GM12891 (cell line): ENCODE data around the gene RERE.

ENCODE experiments used
- POLR2A ChIP-seq: IDR thresholded peaks from 2 replicates; pipeline ENCODE4 v1.6.1; 2011; ENCODE audit warnings: low read depth, low read length, control low read depth
- POLR2AphosphoS5 ChIP-seq: IDR thresholded peaks from 2 replicates; pipeline ENCODE4 v1.6.1; 2011; ENCODE audit warnings: low read depth, low read length, control low read depth
- POU2F2 ChIP-seq: IDR thresholded peaks from 2 replicates; pipeline ENCODE4 v1.6.1; 2011; ENCODE audit warnings: low read depth, mild to moderate bottlenecking, control low read depth, low read length, moderate library complexity

DNA sequence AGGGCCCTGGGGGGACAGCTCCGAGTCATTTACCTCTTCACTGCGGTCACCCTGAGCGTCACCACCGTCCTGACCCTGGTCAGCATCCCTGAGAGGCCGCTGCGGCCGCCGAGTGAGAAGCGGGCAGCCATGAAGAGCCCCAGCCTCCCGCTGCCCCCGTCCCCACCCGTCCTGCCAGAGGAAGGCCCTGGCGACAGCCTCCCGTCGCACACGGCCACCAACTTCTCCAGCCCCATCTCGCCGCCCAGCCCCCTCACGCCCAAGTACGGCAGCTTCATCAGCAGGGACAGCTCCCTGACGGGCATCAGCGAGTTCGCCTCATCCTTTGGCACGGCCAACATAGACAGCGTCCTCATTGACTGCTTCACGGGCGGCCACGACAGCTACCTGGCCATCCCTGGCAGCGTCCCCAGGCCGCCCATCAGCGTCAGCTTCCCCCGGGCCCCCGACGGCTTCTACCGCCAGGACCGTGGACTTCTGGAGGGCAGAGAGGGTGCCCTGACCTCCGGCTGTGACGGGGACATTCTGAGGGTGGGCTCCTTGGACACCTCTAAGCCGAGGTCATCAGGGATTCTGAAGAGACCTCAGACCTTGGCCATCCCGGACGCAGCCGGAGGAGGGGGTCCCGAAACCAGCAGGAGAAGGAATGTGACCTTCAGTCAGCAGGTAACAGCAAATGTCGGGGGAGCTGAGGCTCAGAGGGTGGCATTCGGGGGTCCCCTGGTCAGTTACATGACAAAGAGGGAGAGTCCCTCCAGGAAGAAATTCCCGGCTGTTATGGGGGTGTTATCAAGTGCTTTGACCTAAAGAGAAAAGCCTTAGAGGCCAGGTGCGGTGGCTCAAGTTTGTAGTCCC, 486.9 kb downstream of the RERE start:
- TF ChIP-seq POLR2A (no peak), POLR2AphosphoS5 (no peak), POU2F2 (no peak)
